Stimulated activated CD4-positive, alpha-beta T cell treated with anti-CD3 and anti-CD28 coated beads, TNF-alpha, amount 100 ng/mL, for 24 hours (primary cell): ENCODE measurements around the gene MMP17.

Experiments used
- DNase-seq, 3 experiments: peaks; one replicate each; pipeline ENCODE4 v3.0.0-alpha.2; 2020; ENCODE audit warnings: low read depth in 3 of 3

MMP17 gene

GRCh38 chr12:131894981-131895639 is 66.9 kb downstream of the MMP17 start:
- DNase-seq: no peak

GRCh38 chr12:131895640-131896079 is 67.5 kb downstream of the MMP17 start:
- peak in 1 of 3 experiments; percentile 5 for DNase-seq

- DNase-seq: peak; percentile 29 to 68 (median 50)
Measured at GRCh38 chr12:131896080-131896810, 68.1 kb downstream of the MMP17 start.

GRCh38 chr12:131896811-131897270 is 68.6 kb downstream of the MMP17 start:
- no peak for DNase-seq

GRCh38 chr12:131897276-131897675 is 69.1 kb downstream of the MMP17 start:
- no peak for DNase-seq

GRCh38 chr12:131897875-131898274 is 69.7 kb downstream of the MMP17 start:
- DNase-seq: no peak

GRCh38 chr12:131900397-131900796 is 72.2 kb downstream of the MMP17 start:
- no peak for DNase-seq
